ENCODE data around the gene ZNF784.

Gene ZNF784

GRCh38 chr19:55602104-55603001, 22.0 kb downstream of the ZNF784 start:
- DNase-seq (ENCODE audit: low spot score): no peak

GRCh38 chr19:55601084-55601483, 23.3 kb downstream of the ZNF784 start:
- no peak for DNase-seq (ENCODE audit: low spot score)

DNA sequence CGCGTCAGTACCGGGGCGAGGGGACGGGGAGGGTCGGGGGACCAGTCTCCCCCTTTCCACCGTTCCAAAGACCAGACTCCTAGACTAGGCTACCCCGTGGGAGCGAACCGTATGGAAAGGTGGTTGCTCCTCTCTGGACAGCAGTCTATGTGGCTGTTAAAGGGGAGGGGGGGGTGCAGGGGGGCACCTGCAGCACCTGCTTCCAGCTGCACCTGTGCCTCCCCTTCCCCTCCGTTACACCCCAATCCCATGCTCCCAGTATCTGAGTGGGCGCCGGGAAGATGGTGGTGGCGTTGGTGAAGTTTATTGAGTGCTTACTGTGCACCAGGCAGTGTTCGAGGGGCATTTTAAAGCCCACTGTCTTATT, 23.7 kb downstream of the ZNF784 start:
- no peak for DNase-seq (ENCODE audit: low spot score)

- DNase-seq (ENCODE audit: low spot score): peak; percentile 91
These were observed 24.3 kb downstream of the ZNF784 start, which contains the start of gene ZNF524 for GRCh38 chr19:55599842-55600661. Gene ZNF524, plus strand, starts transcription at chr19:55600288. Its CDS starts 1,825 bp downstream, at chr19:55602113.

DNA sequence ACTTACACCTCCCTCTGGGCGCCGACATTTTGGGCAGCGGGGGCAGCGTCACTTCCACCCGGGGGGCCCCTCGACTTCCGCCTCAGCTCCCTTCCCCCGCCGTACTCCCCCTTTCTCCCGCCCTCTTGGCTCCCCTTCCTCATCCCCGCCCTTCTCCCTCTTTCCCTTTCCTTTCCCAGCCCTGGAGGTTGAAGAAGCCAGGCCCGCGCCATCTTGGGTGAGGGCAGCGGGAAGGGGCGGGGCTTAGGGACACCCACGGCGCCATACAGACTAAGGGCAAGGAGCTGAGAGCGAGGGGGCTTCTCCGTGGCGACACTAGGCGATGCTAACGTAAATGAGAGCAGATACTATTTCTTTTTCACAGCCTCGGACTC, 24.9 kb downstream of the ZNF784 start, which contains the start of gene FIZ1:
FIZ1 (minus strand) TSS at position 50 of the 374 bp plus-strand sequence. CDS start 1,652 bp downstream, outside the sequence.
- DNase-seq (ENCODE audit: low spot score): peak; percentile 99

DNA sequence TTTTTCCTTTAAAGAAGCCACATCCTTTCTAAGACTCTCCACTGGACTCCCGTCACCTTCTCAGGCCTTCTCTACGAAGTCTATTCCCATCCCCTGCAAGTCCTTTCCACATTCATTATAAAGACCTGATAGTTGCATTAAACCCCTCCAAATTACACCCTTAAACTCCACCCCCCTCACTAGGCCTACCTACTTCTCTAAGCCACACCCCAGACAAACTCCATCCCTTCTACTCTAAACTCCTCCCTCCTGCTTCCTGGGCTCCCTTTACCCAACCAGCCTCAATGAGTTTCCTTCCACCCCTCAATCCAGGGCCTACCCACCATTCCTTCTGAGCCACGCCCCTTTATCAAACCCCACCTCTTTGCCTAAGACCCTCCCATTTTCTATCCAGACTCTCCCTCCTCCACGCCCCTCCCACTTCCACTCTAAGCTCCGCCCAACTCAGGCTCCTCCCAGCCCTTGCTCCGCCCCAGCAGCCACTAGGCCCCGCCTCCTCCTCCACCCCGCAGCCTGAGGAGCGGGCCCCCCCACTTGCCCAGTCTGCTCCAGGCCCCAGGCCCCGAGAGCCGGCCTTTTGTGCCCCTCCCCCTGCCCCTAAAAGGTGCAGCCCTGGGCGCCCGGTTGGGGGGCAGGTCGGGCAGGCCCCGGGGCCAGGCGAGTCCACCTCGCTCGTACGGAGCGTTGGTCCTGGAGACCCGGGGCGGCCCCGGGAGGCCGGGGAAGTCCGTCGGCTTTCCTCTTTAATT, 25.5 kb downstream of the ZNF784 start:
- peak; percentile 95 for DNase-seq (ENCODE audit: low spot score)

- DNase-seq (ENCODE audit: low spot score): no peak
These were observed 26.3 kb downstream of the ZNF784 start for GRCh38 chr19:55598034-55598433.

DNA sequence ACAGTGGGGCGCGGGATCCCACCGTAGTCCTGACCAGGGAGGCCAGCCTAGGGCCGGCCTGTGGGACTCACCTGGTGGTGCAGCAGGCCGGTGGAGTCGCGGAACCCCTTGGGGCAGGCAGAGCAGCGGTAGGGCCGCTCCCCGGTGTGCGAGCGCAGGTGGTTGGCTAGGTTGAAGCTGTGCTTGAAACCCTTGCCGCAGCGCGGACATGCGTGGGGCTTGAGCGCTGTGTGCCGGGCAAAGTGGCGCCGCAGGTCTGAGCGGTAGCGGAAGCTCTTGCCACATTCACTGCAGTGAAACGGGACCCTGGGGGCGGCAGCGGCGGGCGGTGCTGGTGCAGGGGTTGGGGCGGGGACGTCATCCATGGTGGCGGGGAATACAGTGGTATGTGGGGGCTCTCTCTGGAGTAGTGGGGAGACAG, 26.9 kb downstream of the ZNF784 start:
- DNase-seq (ENCODE audit: low spot score): no peak

DNA sequence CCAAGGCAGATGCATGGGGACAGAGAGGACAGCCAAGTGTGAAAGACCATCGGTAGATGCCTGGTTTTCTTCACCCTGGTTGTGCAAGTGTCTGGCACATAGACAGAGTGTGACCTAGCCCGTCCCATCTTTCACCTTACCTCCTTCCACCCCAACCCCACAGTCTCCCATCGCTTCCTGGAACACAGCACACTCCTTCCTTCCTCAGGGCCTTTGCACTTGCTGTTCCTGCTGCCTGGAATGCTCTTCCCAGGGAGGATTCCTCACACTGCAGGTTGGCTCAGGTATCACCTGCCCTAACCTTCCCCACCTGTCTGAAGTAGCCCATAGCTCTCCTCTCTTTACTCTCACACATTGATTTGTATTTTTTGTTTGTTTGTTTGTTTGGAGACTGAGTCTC, 28.1 kb downstream of the ZNF784 start:
- DNase-seq (ENCODE audit: low spot score): no peak

GRCh38 chr19:55594996-55595545, 29.3 kb downstream of the ZNF784 start:
- DNase-seq (ENCODE audit: low spot score): no peak

DNA sequence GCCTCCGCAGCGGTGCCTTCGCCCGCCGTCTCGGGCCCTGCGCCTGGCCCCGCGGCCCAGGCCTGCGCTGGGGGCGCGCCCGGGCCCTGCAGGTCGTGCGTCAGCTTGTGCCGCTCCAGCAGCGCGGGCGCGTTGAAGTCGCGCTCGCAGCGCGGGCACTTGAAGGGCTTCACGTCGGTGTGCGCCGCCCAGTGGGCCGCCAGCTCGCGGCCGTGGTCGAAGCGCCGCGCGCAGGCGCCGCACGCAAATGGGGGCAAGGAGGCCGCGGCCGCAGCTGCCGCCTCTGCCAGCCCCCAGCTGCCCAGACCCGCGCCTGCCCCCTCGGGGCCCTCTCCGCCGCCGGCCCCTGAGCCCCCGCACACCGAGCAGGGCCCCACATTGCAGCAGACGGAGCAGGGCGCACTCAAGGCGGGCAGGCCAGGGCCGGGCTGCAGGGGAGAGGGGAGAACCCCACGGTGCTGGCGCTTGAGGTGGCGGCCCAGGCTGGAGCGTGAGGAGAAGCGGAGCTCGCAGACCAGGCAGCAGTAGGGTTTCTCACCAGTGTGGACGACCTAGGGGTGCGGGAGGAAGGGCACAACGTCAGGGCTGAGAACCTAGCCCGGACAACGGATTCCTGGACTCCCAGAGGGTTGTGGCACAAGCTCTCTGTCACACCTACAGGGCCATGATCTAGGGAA, 31.1 kb downstream of the ZNF784 start:
- DNase-seq (ENCODE audit: low spot score): no peak

DNA sequence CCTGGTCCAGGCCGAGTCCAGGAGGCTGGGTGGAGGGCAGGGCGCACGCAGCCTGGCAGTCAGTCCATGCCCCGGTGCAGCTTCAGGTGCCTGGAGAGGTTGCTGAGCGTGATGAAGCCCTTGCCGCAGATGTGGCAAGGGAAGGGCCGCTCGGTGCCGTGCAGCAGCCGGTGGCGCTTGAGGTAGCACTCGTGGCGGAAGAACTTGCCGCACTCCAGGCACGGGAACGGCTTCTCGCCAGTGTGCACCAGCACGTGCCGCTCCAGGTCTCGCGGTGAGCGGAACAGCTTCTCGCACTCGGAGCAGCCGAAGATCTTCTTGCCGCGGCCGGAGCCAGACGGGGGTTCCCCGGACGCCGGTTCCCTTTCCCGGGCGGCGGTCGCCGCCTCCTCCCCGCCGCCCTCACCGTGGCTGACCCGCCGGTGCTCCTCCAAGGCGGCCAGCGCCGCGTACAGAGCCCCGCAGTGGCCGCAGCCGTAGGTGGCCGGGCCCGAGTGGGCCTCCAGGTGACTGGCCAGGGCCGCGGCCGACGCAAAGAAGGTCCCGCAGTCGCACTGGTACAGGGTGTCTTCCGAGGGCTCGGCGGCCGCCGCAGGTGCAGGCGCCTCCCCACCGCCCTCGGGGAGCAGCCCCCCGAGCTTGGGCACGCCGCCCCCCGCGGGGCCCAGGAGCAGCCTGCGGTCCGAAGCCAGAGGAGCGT, 31.8 kb downstream of the ZNF784 start:
- DNase-seq (ENCODE audit: low spot score): no peak

GRCh38 chr19:55591555-55591954, 32.8 kb downstream of the ZNF784 start:
- DNase-seq (ENCODE audit: low spot score): no peak

GRCh38 chr19:55590617-55591016, 33.7 kb downstream of the ZNF784 start:
- DNase-seq (ENCODE audit: low spot score): peak; percentile 16

DNA sequence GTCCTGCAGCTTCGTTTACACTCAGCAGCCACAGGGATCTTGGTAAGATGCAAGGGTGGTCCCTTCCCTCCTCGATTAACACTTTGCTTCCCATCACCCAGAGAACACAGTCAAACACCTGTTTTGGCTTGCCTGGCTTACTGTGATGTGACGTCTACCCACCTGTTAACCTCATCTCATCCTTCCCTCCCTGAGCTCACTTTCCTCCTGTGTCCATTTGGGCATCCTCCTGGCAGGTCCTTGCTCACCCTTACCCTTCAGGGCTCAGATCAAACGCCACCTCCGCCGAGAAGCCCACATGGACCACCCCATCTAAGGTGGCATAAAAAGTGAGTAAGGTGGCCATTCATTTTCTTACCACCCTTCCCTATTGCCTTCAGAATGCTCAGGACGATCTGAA, 34.3 kb downstream of the ZNF784 start:
- no peak for DNase-seq (ENCODE audit: low spot score)

DNA sequence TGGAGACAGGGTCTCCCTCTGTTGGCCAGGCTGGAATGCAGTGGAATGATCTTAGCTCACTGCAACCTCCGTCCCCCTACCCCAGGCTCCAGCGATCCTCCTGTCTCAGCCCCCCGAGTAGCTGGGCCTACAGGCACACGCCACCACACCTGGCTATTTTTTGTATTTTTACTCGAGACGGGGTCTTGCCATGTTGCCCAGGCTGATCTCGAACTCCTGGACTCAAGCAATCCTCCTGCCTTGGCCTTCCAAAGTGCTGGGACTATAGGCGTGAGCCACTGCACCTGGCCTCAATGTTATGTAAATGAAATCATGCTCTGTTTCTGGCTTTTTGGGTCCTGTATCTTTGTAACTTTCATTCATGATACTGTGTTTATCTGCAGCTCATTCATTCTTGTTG, 35.6 kb downstream of the ZNF784 start:
- DNase-seq (ENCODE audit: low spot score): no peak

GRCh38 chr19:55586976-55587668, 37.2 kb downstream of the ZNF784 start:
- peak; percentile 98 for DNase-seq (ENCODE audit: low spot score)

- DNase-seq (ENCODE audit: low spot score): peak; percentile 83
These were observed 38.6 kb downstream of the ZNF784 start for GRCh38 chr19:55585658-55586339.

DNA sequence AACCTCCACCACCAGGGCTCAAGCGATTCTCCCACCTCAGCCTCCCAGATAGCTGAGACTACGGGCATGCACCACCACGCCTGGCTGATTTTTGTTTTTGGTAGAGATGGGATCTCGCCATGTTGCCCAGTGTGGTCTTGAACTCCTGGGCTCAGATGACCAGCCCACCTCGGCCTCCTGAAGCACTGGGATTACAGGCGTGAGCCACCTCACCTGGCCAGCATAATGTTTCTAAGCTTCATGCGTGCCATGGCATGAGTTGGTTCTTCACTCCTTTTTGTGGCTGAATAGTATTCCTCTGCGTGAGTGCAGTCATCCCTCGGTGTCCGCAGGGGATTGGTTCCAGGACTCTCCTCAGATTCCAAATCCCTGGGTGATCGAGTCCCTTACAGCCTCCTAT, 39.5 kb downstream of the ZNF784 start:
- no peak for DNase-seq (ENCODE audit: low spot score)

Data from kidney tubule cell (primary cell).